ENCODE results near the gene SCAMP4.

SCAMP4 gene

DNA sequence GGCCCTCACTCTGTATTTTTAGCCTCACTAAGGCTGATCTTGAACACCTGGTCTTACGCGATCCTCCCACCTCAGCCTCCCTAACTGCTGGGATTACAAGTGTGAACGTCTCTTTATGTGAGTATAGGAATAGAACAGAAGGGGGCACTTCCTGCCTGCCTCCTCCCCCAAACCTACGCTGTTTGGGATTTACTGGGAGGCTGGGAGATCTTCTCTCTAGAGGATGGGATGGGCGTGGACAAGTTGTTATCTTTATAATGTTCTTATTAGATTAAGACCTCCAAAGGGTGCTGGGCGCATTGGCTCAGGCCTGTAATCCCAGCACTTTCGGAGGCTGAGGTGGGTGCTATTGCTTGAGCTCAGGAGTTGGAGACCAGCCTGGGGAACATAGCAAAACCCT, 32.9 kb downstream of the SCAMP4 start:
- no peak for DNase-seq (ENCODE audit: low read depth in 3 of 3)

DNA sequence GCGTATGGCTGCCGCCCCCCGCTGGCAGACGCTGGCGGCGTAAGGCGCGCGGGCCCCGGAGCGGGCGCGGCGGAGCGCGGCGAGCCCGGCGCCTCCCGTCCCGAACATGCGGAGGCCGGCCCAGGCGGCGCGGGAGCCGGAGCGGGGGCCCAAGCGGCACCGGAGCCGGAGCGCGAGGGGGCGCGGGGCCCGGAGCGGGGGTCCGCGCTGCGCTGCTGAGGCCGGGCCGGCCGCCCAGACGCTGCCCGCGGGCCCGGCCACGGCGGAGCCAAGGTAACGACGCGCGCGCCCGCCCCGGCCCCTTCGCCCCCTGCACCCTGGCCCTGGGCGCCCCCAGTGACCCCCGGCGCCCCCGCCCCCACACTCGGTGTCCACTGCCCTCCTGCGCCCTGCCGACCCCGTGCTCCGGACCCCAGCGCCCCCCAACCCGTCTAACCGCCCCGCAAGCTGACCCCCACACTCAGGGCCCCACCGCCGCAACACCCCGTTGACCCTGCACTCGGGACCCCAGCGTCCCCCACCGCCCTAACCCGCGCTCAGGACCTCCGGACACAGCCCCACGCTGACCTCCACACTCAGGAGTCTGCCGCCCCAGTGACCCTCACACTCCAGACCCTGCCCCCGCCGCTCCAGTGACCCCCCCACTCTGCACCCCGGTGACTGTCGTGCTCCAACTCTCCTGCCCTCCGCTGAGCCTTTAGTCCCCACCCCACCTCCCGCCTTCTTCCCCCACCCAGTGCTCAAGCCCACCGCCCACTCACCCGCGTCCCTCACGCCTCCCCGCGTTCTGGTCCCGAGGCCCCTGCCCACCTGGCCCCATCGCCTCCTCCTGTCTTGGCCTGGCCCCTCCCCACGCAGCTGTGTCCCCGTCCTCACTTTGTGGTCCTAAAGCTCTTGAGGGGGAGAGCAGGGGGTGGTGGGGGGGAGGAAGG, 36.2 kb downstream of the SCAMP4 start, which contains the start of gene CSNK1G2:
Gene CSNK1G2, plus strand, starts transcription at position 27 of the 932 bp plus-strand sequence. CDS start 28,601 bp downstream, outside the sequence.
- DNase-seq (ENCODE audit: low read depth in 3 of 3) = peak in 1 of 3 experiments; percentile 20

DNA sequence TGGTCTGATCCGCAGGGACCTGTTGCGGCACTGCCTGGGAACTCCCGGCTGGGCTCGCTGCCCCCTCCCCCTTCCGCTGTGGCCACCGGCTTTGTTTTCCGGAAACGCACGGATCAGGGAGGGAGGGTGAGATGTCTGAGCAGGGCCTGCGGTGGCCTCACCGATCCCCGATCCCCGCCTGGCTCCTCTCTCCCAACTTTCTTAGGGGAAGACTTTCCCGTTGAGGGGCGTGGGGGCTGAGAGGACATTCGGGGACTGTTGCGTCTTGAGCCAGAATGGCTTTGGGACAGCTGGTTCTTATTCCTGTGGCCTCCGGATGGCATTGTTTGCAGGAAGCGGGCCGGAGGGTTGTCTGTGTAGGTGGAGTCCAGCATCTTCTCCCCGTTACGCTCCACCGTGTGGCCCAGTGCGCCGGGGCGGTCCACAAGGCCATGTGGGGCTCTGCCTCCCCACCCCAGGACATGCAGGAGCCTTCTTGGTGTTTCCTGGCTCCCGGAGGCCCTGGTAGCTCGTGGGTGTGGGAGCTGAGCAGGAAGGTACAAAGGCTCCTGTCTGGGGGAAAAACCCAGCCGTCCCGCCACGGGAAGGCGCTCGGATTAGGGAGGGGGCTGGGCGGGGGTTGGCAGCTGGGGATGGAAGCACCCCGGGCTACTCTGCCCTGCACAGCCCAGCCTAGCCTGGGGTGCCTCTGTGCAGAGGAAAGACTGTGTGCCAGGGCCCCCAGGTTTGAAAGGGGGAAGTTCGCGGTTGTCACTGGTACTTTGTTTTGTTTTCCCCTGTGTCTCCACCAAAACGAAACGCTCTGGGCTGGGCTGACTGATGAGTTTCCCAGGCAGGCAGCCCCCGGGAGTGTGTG, 37.1 kb downstream of the SCAMP4 start:
- peak; percentile 38 to 63 (median 44) for DNase-seq (ENCODE audit: low read depth in 3 of 3)

DNA sequence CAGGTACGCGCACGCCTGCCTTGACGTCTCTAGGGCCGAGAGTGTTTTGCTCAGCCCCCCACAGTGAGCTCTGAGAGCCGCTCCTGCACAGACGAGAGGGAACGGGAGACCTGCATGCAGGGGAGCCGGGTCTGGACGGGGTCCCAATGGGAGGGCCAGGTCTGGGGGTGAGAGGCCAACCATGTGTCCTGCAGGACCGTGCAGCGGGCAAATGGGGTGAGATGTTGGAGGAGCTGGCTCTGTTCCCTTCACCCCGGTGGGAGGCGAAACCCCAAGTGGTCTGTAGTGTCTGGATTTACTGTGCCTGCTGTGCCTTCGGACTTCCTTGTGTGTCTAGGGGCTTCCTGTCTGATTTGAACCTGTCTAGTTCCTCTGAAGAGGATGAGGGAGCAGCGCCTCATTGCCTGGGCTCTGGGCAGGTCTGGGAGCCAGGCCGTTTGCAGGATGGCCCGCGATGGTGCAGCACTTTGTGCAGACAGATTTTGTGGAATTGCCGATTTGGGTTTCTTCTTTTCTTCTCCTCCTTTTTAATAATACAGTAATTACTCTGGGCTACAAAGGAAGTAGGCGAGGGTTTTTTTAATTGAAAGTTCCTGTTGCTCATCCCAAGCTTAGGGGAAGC, 37.8 kb downstream of the SCAMP4 start:
- no peak for DNase-seq (ENCODE audit: low read depth in 3 of 3)

DNA sequence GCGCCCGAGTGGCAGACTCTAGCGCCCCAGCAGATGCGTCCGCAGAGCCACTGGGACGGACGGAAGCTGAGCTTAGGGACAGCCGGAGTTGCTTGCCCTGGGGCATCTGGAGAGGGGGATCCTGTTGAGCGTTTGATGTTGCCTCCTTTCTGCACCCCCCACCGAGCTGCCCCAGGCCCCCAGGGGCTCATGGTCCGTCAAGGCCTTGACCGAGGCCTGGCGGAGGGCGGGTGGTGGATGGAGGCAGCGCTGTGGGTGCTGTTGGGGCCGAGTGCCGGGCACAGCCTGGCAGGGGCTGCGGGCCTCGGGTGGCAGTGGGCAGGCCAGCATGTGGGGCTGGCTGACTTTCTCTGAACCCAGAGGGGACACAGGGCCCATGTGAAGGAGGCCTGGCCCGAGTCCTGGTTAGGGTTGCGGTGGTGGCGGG, 38.5 kb downstream of the SCAMP4 start:
- no peak for DNase-seq (ENCODE audit: low read depth in 3 of 3)

DNA sequence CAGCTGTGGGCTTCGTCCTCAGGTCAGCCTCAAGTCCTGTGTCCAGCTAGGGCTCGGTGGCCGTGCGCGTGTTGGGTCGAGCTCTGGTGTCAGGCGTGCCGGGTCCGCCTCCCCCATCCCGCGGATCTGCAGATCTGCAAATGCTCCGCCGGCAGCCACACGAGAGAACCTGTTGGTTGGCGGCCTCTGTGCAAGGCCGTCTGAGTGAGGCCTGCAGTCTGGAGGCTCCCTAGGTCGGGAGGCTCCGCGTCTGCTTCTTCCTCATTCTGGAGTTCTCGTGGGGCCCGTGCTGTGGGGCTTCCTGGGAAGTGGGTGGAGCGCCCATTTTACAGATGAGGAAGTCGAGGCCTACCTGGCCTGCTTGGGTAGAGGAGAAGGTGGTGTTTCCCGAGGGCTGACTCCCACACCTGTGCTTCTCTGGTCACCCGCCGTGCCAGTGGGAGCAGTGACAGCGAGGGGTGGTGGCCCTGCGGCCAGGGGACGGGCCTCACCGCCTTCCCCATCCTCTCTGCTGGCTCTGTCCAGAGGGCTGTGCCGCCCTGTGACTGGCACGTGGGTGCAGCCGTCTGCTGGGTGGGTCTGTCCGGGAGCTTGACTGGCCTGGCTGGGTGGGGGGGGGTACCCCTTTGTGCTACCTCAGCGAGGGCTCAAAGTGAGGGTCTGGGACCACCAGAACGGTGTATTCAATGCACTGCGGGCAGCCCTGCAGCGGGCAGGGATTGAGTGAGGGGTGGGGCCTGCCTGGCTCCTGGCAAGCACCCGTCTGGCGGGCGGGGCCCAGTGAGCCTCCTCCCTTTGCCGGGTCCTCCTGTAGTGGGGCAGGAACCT, 39.1 kb downstream of the SCAMP4 start:
- no peak for DNase-seq (ENCODE audit: low read depth in 3 of 3)

DNA sequence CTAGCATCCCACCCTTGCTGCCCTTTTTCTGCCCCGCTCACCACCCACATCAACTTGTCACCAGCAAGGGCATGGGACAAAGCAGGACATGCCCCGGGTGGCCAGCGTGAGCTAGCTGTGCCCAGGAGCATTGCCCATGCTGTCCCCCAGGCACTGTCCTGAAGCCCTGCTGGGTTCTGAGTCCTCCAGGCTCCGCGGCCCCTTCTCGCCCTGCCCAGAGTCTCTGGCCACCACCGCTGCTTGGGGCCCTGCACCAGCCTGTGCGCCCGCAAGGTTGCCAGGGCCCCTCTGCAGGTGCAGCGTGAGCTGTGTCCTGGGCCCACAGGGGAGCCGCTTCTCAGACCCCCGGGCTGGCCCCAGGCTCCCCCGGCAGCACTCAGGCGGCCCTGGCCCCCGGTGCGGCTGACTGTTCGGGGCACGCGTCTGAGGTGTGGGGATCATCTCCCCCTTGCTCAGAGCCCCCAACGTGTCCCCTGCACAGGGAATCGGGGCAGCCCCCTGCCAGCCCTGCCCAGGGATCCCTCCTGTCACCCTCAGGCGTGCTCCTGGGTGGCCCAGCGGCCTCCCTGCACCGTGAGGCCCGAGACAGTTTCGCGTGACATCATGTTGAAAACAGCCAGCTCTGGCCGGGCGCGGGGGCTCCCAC, 39.8 kb downstream of the SCAMP4 start:
- no peak for DNase-seq (ENCODE audit: low read depth in 3 of 3)

DNA sequence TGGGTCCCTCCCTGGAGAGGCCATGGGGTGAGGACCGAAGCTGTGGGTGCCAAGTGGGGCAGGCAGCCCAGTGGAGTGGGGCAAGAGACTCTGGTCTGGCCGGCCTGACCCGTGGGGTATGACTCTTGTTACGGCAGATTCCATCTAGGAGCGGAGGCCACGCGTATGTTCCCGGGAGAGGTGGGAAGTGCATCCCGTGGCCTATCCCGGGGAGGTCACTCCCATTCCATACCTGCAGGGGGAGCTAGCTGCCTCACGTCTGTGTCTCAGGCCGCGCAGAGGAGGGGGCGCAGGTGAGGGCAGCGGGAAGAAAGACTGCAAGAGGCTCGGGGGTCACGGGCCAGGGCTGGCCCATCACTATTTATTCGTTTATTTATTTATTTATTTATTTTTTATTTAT, 40.7 kb downstream of the SCAMP4 start:
- DNase-seq (ENCODE audit: low read depth in 3 of 3) = no peak

DNA sequence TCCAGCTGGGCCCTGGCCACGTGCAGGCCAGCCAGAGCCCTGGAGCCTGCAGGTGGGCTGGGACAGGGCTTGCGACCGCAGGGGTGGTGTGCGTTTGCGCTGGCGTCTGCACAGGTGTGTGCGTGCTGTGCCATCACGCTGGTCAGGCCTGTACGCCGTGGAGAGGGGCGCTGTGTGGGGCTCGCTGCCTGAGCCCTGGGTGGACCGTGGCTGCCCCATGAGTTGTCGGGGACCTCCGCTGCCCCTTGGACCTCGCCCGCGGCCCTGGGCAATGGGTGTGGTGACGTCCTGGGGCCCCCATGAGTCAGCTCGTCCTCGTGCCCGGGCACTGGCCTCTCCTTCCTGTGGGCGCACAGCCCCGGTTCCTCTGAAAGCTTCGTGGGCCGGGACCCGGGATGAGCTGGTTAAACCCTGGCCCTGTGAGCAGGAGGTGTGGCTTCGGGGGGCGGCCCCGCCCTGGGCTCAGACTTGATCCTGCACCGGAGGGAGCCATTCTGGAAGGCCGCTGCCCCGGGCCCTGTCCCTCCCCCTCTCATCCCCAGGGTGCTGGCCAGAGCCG, 42.5 kb downstream of the SCAMP4 start:
- no peak for DNase-seq (ENCODE audit: low read depth in 3 of 3)

DNA sequence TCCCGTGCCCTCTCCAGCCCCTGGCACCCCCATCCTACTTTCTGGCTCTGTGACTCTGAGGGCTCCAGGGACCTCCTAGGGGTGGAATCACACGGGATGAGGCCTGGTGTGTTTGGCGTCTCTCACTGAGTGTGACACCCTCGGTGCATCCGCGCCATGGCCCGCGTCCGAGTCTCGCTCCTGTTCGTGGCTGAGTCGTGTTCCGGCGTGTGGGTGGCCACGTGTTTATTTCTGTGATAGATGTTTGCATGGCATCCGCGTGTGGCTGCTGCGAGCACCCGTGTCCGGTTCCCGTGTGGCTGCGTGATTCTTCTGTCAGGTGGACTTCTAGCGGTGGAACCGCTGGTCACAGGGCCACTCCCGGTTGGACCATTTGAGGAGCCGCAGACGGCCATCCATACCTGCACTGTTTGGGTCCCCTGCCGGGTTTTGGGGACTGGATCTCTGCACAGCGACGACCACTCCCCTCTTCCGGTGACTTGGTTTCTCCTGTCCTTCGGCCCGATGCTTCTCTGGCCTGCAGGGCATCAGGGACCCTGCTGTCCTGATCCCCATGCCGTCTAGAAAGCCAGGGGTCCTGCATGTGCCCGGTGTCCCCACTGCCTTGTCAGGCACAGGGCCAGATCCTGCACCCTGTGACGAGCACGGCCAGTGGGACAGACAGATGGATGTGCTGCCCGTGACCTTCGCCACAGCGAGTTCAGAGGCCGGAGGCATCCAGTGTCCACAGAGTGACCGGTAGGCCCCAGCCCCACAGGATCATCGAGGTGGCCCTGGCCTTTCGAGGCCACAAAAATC, 44.3 kb downstream of the SCAMP4 start:
- no peak for DNase-seq (ENCODE audit: low read depth in 3 of 3)

DNA sequence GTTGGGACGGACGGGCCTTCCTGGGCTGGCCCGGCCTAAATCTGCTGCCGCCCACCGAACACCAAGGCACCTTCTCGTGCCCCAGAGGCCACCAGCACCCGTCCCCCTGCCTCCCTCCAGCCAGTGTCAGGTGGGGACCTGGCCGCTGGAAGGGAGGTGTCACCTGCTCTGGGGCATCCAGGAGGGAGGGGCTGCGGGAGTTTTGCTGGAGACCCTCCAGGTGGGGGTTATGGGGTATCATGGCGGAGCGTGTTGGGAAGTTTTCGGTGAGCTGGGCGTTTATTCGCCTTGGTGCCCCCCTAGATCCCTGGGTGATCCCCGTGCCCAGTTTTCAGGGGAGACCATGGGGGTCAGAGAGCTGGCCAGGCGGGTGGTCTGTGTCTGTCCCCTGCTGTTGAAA, 45.4 kb downstream of the SCAMP4 start:
- no peak for DNase-seq (ENCODE audit: low read depth in 3 of 3)

DNA sequence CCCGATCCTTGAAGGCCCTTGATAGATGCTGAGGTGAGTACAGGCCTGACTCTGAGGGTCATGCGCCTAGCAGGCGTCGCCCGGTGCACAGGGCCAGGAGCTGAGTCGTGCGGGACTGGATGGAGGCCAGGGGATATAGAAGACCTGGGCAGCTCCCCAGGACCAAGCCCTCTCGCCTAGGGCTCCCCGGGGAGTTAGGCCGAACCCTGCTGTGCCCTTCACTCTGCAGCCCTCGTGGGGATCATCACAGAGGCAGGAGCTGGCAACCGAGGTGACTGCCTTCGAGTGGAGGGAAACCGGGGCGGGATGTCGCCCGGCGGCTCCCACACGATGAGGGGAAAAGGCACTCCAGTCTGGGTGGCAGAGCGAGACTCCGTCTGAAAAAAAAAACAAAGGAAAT, 47.4 kb downstream of the SCAMP4 start:
- DNase-seq (ENCODE audit: low read depth in 3 of 3) = no peak

DNA sequence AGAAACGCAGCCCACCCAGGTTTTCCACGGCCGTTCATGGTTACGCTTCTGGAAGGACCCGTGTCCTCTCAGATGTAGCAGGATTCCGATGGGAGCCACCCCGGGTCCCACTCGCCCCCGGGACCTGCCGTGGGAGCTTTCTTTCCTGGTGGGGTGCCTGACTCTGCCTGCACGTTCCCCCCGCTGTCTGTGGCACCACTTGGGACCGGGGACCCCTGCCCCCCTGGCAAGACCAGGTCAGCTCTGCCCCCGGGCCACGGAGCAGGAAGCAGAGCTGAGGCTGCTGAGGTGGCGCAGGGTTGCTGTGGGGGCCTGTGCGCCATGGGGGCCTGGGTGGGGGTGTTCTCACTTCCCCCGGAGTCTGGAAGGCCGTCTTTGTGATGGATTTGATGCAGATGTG, 47.8 kb downstream of the SCAMP4 start:
- DNase-seq (ENCODE audit: low read depth in 3 of 3) = no peak

DNA sequence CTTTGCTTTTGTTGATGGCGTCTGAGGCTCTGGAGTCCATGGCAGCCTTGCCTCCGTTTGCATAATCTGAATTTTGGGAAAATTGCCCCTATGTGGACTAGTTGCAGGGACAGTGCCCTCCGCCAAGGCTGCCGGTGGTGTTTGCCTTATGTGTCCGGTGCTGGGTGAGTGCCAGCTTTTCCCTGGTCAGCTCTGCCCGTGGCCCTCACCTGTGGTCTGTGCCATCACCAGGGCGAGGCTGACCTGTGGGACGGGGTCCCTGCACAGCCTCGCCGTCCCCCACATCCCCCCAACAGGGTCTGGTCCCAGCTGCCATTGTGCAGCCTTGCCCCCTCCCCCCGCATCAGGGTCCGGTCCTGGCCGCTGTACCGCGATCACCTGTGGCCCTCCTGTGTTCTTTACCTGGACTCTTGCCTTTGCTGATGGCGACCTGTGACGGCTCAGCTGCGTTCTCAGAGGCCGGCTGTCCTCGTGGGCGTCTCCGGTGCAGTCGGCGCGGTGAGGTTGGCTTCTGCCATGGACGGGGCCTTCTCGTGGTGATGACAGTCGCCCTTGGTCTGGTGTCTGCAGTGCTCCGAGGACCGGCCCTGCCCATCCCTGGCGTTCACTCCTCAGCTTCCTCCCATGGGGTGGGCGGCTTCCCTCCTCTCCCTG, 48.4 kb downstream of the SCAMP4 start:
- no peak for DNase-seq (ENCODE audit: low read depth in 3 of 3)

DNA sequence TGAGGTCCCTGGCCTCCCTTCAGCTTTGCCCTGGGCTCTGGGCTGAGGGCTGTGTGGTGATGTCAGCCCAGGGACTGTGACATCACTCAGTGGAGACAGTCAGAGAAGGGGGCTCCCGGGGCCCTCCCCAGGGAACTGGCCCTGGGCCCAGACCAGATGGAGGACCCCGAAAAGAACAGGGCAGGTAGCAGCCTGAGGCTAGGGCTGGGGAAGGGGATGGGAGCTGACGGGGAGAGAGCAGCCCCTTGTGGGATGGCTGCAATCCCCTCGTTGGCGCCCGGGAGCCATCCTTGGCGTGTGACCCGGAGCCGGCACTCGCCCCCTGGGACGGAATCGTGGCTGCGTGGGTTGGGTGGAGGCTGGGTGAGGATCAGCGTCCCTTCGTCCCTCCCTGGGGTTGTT, 49.3 kb downstream of the SCAMP4 start:
- DNase-seq (ENCODE audit: low read depth in 3 of 3) = no peak

DNA sequence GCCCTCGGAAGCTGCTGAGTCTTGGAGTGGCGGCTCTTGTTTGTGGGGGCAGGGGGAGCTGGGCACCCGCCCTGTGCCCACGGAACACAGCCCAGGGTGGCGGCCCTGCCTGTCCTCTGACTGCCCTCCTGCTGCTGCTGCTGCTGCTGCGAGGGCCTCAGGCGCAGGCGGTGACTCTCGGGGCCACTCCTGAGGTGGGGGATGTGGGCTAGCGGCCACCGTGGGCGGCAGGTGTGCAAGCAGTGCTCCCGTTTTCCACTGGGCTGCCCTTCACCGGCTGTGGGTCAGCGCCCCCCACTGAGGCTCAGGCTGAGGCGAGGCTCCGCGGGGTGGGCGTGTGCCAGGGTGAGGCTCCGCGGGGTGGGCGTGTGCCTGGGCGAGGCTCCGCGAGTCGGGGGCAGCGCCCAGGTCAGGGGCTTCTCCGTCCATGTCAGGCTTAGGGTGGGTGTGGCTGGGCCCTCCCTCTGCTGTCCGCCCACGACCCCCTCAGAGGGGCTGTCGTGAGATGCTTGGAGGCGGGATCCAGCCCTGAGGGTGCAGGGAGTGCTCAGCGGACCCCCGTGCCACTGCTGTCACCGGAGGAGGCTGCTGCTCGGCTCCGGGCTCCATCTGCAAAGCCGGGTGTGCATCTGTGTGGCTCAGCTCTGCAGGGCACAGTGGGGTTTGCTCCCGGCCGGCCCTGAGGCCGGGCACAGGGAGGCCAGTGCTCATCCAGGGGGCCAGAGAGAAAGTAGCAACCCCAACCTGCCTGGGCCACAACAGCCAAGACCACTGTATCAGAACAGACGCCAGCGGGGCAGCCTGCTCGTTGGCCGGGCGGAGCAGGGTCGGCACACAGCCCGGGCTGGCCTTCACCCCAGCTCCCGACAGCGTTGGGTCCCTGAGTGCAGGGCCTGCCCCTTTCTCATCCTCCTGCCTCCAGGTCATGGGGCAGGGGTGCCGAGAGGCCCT, 50.2 kb downstream of the SCAMP4 start:
- no peak for DNase-seq (ENCODE audit: low read depth in 3 of 3)

DNA sequence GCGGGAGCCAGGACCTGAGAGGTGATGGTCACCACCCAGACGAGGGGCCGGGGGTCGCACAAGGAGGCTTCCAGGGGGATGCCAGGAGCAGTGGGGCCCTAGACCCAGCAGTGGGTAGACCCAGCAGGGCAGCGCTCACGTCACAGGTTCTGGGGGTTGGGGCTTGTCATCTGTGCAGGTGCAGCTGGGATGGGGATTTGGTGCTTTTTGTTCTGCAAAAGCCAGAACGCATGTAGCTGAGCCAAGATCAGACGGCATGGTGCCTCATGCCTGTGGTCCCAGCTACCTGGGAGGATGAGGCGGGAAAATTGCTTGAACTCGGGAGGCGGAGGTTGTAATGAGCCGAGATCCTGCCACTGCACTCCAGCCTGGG, 50.9 kb downstream of the SCAMP4 start:
- no peak for DNase-seq (ENCODE audit: low read depth in 3 of 3)

All from stimulated activated CD4-positive, alpha-beta T cell treated with anti-CD3 and anti-CD28 coated beads, TNF-alpha, amount 100 ng/mL, for 4 hours (primary cell).